Fibroblast of upper back skin (primary cell): Measurements from ENCODE around the gene CLDN24.

Experiments
- DNase-seq: peaks from one replicate; pipeline ENCODE4 v3.0.0-alpha.2; 2013

CLDN24 gene

GRCh38 chr4:183322326-183322725 is at the start of gene CLDN24:
Gene CLDN24, minus strand, starts transcription at chr4:183322426. Its CDS starts 0 bp downstream, at chr4:183322426.
- no peak for DNase-seq

GRCh38 chr4:183370786-183371185 is 48.6 kb upstream of the CLDN24 start:
- DNase-seq, result no peak

GRCh38 chr4:183369073-183369472 is 46.8 kb upstream of the CLDN24 start:
- no peak for DNase-seq

GRCh38 chr4:183366206-183366835 is 44.1 kb upstream of the CLDN24 start:
- DNase-seq, result peak; percentile 16

- no peak for DNase-seq
Observed at GRCh38 chr4:183364025-183364424, 41.8 kb upstream of the CLDN24 start.

GRCh38 chr4:183362916-183363542 is 40.8 kb upstream of the CLDN24 start:
- DNase-seq, result peak; percentile 34

- DNase-seq, result no peak
Observed at GRCh38 chr4:183362036-183362435, 39.8 kb upstream of the CLDN24 start.

GRCh38 chr4:183360161-183360919 is 38.1 kb upstream of the CLDN24 start:
- peak; percentile 76 for DNase-seq

GRCh38 chr4:183358215-183358755 is 36.1 kb upstream of the CLDN24 start:
- DNase-seq, result no peak

GRCh38 chr4:183356931-183357675 is 34.9 kb upstream of the CLDN24 start:
- DNase-seq, result no peak

GRCh38 chr4:183356173-183356830 is 34.1 kb upstream of the CLDN24 start:
- DNase-seq, result no peak

GRCh38 chr4:183355405-183355804 is 33.2 kb upstream of the CLDN24 start:
- peak; percentile 79 for DNase-seq

GRCh38 chr4:183354219-183354618 is 32.0 kb upstream of the CLDN24 start:
- no peak for DNase-seq

- no peak for DNase-seq
Observed at GRCh38 chr4:183353557-183353956, 31.3 kb upstream of the CLDN24 start.

- DNase-seq, result no peak
Observed at GRCh38 chr4:183352546-183352945, 30.3 kb upstream of the CLDN24 start.

GRCh38 chr4:183350317-183351071 is 28.3 kb upstream of the CLDN24 start:
- DNase-seq, result peak; percentile 55

GRCh38 chr4:183349673-183350072 is 27.4 kb upstream of the CLDN24 start:
- DNase-seq, result peak; percentile 95

GRCh38 chr4:183348706-183349659 is 26.8 kb upstream of the CLDN24 start:
- DNase-seq, result peak; percentile 98

- no peak for DNase-seq
Observed at GRCh38 chr4:183348136-183348535, 25.9 kb upstream of the CLDN24 start.

GRCh38 chr4:183347566-183347965 is 25.3 kb upstream of the CLDN24 start:
- peak; percentile 55 for DNase-seq
